SK-N-SH treated with all-trans-retinoic acid at 6 μM for 48 hours (cell line): ENCODE data around the gene CCDC69.

ENCODE experiments used
- ATAC-seq: fragments of 200-7000 bp; cut with Tn5 transposase; 3 replicates; pipeline ENCODE4 v1.9.1; 2020; ENCODE audit warnings: mild to moderate bottlenecking, moderate library complexity
- ARNTL ChIP-seq: fragments of 450-650 bp; formaldehyde crosslinking; IDR thresholded peaks from 2 replicates; pipeline ENCODE4 v1.5.0; 2020; ENCODE audit warnings: low read depth, mild to moderate bottlenecking, moderate library complexity, borderline replicate concordance
- BACH2 ChIP-seq: fragments of 250-450 bp; sonication (Bioruptor Pico); IDR thresholded peaks from 2 replicates; pipeline ENCODE4 v1.9.0; 2021; ENCODE audit warnings: mild to moderate bottlenecking, borderline replicate concordance
- CREB5 ChIP-seq: fragments of 250-450 bp; sonication (Bioruptor Pico); IDR thresholded peaks from 2 replicates; pipeline ENCODE4 v1.5.1; 2020; ENCODE audit warnings: low read depth, mild to moderate bottlenecking, moderate library complexity
- CSDC2 ChIP-seq: fragments of 250-450 bp; sonication (Bioruptor Pico); IDR thresholded peaks from 2 replicates; pipeline ENCODE4 v1.5.0; 2020; ENCODE audit warnings: mild to moderate bottlenecking, moderate library complexity
- ESRRG ChIP-seq: fragments of 250-450 bp; sonication (Bioruptor Pico); IDR thresholded peaks from 2 replicates; pipeline ENCODE4 v1.6.1; 2021; ENCODE audit warnings: mild to moderate bottlenecking
- GLIS3 ChIP-seq: fragments of 250-450 bp; sonication (Bioruptor Pico); IDR thresholded peaks from 2 replicates; pipeline ENCODE4 v1.5.0; 2020; ENCODE audit warnings: mild to moderate bottlenecking, moderate library complexity
- ISL1 ChIP-seq: fragments of 250-450 bp; sonication (Bioruptor Pico); IDR thresholded peaks from 2 replicates; pipeline ENCODE4 v2.1.2; 2022; ENCODE audit warnings: mild to moderate bottlenecking, moderate library complexity
- OSR1 ChIP-seq: fragments of 250-450 bp; sonication (Bioruptor Pico); IDR thresholded peaks from 2 replicates; pipeline ENCODE4 v1.8.0; 2022; ENCODE audit warnings: moderate library complexity, mild to moderate bottlenecking, inconsistent platforms
- PATZ1 ChIP-seq: fragments of 250-450 bp; sonication (Bioruptor Pico); IDR thresholded peaks from 2 replicates; pipeline ENCODE4 v1.8.0; 2020; ENCODE audit warnings: mild to moderate bottlenecking, moderate library complexity, borderline replicate concordance
- PPARA ChIP-seq: fragments of 250-450 bp; sonication (Bioruptor Pico); IDR thresholded peaks from 2 replicates; pipeline ENCODE4 v1.5.0; 2020; ENCODE audit warnings: mild to moderate bottlenecking, borderline replicate concordance
- RARB ChIP-seq: fragments of 250-450 bp; sonication (Bioruptor Pico); IDR thresholded peaks from 2 replicates; pipeline ENCODE4 v1.8.0; 2021; ENCODE audit warnings: mild to moderate bottlenecking, moderate library complexity
- TCF4 ChIP-seq: fragments of 250-450 bp; sonication (Bioruptor Pico); IDR thresholded peaks from 2 replicates; pipeline ENCODE4 v1.8.0; 2021; ENCODE audit warnings: mild to moderate bottlenecking, moderate library complexity, borderline replicate concordance
- TOX ChIP-seq: fragments of 250-450 bp; sonication (Bioruptor Pico); IDR thresholded peaks from 2 replicates; pipeline ENCODE4 v1.8.0; 2021; ENCODE audit warnings: mild to moderate bottlenecking, moderate library complexity, borderline replicate concordance
- TSHZ2 ChIP-seq: fragments of 250-450 bp; sonication (Bioruptor Pico); IDR thresholded peaks from 2 replicates; pipeline ENCODE4 v1.5.0; 2020; ENCODE audit warnings: mild to moderate bottlenecking, moderate library complexity
- ZC3H10 ChIP-seq: fragments of 250-450 bp; sonication (Bioruptor Pico); IDR thresholded peaks from 2 replicates; pipeline ENCODE4 v1.5.1; 2021; ENCODE audit warnings: mild to moderate bottlenecking, moderate library complexity
- ZFP3 ChIP-seq: fragments of 250-450 bp; sonication (Bioruptor Pico); IDR thresholded peaks from 2 replicates; pipeline ENCODE4 v1.5.0; 2020; ENCODE audit warnings: mild to moderate bottlenecking, moderate library complexity
- ZFP30 ChIP-seq: fragments of 450-650 bp; formaldehyde crosslinking; IDR thresholded peaks from 2 replicates; pipeline ENCODE4 v1.5.0; 2022; ENCODE audit warnings: mild to moderate bottlenecking, moderate library complexity
- ZNF565 ChIP-seq: fragments of 450-650 bp; formaldehyde crosslinking; conservative IDR thresholded peaks from 2 replicates; pipeline ENCODE4 v1.5.0; 2020; ENCODE audit warnings: low read depth, mild to moderate bottlenecking, moderate library complexity
- ZNF70 ChIP-seq: fragments of 450-650 bp; formaldehyde crosslinking; IDR thresholded peaks from 2 replicates; pipeline ENCODE4 v1.5.0; 2020; ENCODE audit warnings: mild to moderate bottlenecking, moderate library complexity
- ZNF8 ChIP-seq: fragments of 450-650 bp; formaldehyde crosslinking; IDR thresholded peaks from 2 replicates; pipeline ENCODE4 v1.5.0; 2020; ENCODE audit warnings: mild to moderate bottlenecking, moderate library complexity
- TF ChIP-seq, protein P1 (sequence below): fragments of 250-450 bp; sonication (Bioruptor Pico); IDR thresholded peaks from 2 replicates; pipeline ENCODE4 v1.5.1; 2021; ENCODE audit warnings: mild to moderate bottlenecking, moderate library complexity

The CCDC69 gene

GRCh38 chr5:151224372-151224771 lies 480 bp upstream of the CCDC69 start (continued):
- TF ChIP-seq PATZ1 (CRISPR knock-in tag) (no peak), OSR1 (CRISPR knock-in tag) (no peak), RARB (no peak), ESRRG (CRISPR knock-in tag) (no peak), PPARA (CRISPR knock-in tag) (no peak), BACH2 (CRISPR knock-in tag) (no peak), CSDC2 (CRISPR knock-in tag) (no peak), ZC3H10 (no peak), ISL1 (CRISPR knock-in tag) (no peak), ZNF8 (CRISPR knock-in tag) (no peak), ARNTL (CRISPR knock-in tag) (no peak), GLIS3 (CRISPR knock-in tag) (no peak)

- peak; percentile 10 for ATAC-seq
- TF ChIP-seq TCF4: no peak
- no peak for TF ChIP-seq ZFP3 (CRISPR knock-in tag)
- TF ChIP-seq PATZ1 (CRISPR knock-in tag): no peak
- no peak for TF ChIP-seq ZC3H10
- TF ChIP-seq CSDC2 (CRISPR knock-in tag): no peak
- TF ChIP-seq ZNF565 (CRISPR knock-in tag): no peak
- TF ChIP-seq ZNF70: no peak
- no peak for TF ChIP-seq ESRRG (CRISPR knock-in tag)
- TF ChIP-seq BACH2 (CRISPR knock-in tag): no peak
- TF ChIP-seq OSR1 (CRISPR knock-in tag): no peak
- no peak for TF ChIP-seq ISL1 (CRISPR knock-in tag)
- no peak for TF ChIP-seq TOX (CRISPR knock-in tag)
- TF ChIP-seq ZFP30 (CRISPR knock-in tag): no peak
- TF ChIP-seq ZNF8 (CRISPR knock-in tag): no peak
- no peak for TF ChIP-seq ARNTL (CRISPR knock-in tag)
- no peak for TF ChIP-seq TSHZ2 (CRISPR knock-in tag)
- no peak for TF ChIP-seq CREB5 (CRISPR knock-in tag)
These were observed 974 bp downstream of the CCDC69 start for GRCh38 chr5:151222790-151223446.

- TF ChIP-seq ZFP30 (CRISPR knock-in tag) (no peak), OSR1 (CRISPR knock-in tag) (no peak), CSDC2 (CRISPR knock-in tag) (no peak), ZNF565 (CRISPR knock-in tag) (no peak), ZNF70 (no peak), GLIS3 (CRISPR knock-in tag) (no peak), PPARA (CRISPR knock-in tag) (no peak), TOX (CRISPR knock-in tag) (no peak), CREB5 (CRISPR knock-in tag) (no peak), BACH2 (CRISPR knock-in tag) (no peak), RARB (no peak), ZC3H10 (no peak), ARNTL (CRISPR knock-in tag) (no peak)
- TF ChIP-seq, protein P1, sequence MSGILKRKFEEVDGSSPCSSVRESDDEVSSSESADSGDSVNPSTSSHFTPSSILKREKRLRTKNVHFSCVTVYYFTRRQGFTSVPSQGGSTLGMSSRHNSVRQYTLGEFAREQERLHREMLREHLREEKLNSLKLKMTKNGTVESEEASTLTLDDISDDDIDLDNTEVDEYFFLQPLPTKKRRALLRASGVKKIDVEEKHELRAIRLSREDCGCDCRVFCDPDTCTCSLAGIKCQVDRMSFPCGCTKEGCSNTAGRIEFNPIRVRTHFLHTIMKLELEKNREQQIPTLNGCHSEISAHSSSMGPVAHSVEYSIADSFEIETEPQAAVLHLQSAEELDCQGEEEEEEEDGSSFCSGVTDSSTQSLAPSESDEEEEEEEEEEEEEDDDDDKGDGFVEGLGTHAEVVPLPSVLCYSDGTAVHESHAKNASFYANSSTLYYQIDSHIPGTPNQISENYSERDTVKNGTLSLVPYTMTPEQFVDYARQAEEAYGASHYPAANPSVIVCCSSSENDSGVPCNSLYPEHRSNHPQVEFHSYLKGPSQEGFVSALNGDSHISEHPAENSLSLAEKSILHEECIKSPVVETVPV (CRISPR knock-in tag): no peak
- no peak for ATAC-seq
These were observed 1.7 kb downstream of the CCDC69 start for GRCh38 chr5:151222054-151222789.
